GM12878 (cell line): ENCODE results near the gene DCDC2C. TPM values are rescaled to one million over a fixed set of nuclear protein-coding genes. Genes with fewer than 3 reads are reported as not detected.

Experiments
- ATAC-seq: fragments of 200-7000 bp; cut with Tn5 transposase; 3 replicates; pipeline ENCODE4 v1.9.1; 2020; ENCODE audit warnings: mild to moderate bottlenecking, moderate library complexity
- BruUV-seq: library from RNA; stranded (reverse); fragments of 400-500 nt; replicated peaks from 2 replicates; lab custom pipeline; 2021; lab: Mats Ljungman, UMichigan
- CTCF ChIA-PET: fragments of 300-600 bp; sonication (Branson Sonifier 250); formaldehyde crosslinking; extraction: SDS; loops from one replicate; lab custom pipeline; 2021; ENCODE audit warnings: inconsistent platforms; lab: Yijun Ruan, JAX
- POLR2A ChIA-PET: fragments of 350-600 bp; formaldehyde crosslinking; extraction: SDS; loops from one replicate; lab custom pipeline; 2021; ENCODE audit warnings: inconsistent platforms; lab: Charles Lee
- RAD21 ChIA-PET: fragments of 300-600 bp; sonication (Branson Sonifier 250); formaldehyde crosslinking; loops from one replicate; lab custom pipeline; 2023; ENCODE audit warnings: antibody characterized with exemption; ENCODE audit not compliant: unreplicated experiment; lab: Charles Lee
- SMC1A ChIA-PET: fragments of 300-600 bp; sonication (Branson Sonifier 250); formaldehyde crosslinking; loops from one replicate; lab custom pipeline; 2023; ENCODE audit not compliant: unreplicated experiment, uncharacterized antibody; lab: Charles Lee
- DNase-seq: peaks from one replicate; pipeline ENCODE4 v3.0.0-alpha.2; 2011; ENCODE audit warnings: low read depth, low spot score
- FAIRE-seq: peaks from 3 replicates; lab custom pipeline; 2011; peaks lifted over from hg19 to GRCh38; lab: Jason Lieb, UNC
- H2AFZ ChIP-seq: 2 replicates; pipeline ENCODE4 v1.6.0; 2011; ENCODE audit warnings: low read depth, low read length, control low read depth; ENCODE audit not compliant: control insufficient read depth
- H3K27ac ChIP-seq: 2 replicates; pipeline ENCODE4 v1.5.1; 2011; ENCODE audit warnings: control low read depth; ENCODE audit not compliant: control insufficient read depth, insufficient read depth
- H3K27me3 ChIP-seq, 2 experiments: replicated peaks in 1 of 2; 2 replicates each; pipeline versions ENCODE4 v1.6.0 to v1.6.1; 2011; ENCODE audit warnings: low read length in 1 of 2; ENCODE audit not compliant: control insufficient read depth in 2 of 2, insufficient read depth in 2 of 2
- H3K36me3 ChIP-seq, 2 experiments: 2 replicates each; pipeline ENCODE4 v1.5.1; 2011; ENCODE audit warnings: low read length in 1 of 2; ENCODE audit not compliant: control insufficient read depth in 2 of 2, insufficient read depth in 2 of 2
- H3K4me1 ChIP-seq: 2 replicates; pipeline ENCODE4 v1.6.1; 2011; ENCODE audit warnings: mild to moderate bottlenecking, low read length, moderate library complexity, mixed read lengths; ENCODE audit not compliant: control insufficient read depth, insufficient read depth
- H3K4me2 ChIP-seq: 2 replicates; pipeline ENCODE4 v1.6.0; 2011; ENCODE audit warnings: control low read depth; ENCODE audit not compliant: control insufficient read depth, insufficient read depth
- H3K4me3 ChIP-seq: fragments of 200-600 bp; sonication (generic); 2 replicates; pipeline ENCODE4 v1.5.1; 2016
- H3K79me2 ChIP-seq: 2 replicates; pipeline ENCODE4 v1.6.0; 2011; ENCODE audit warnings: low read length; ENCODE audit not compliant: control insufficient read depth, insufficient read depth
- H3K9ac ChIP-seq: 2 replicates; pipeline ENCODE4 v1.8.0; 2011; ENCODE audit warnings: low read length, control low read depth, mixed read lengths; ENCODE audit not compliant: control insufficient read depth, insufficient read depth
- H3K9me3 ChIP-seq: replicated peaks from 3 replicates; pipeline ENCODE4 v1.5.1; 2011; ENCODE audit warnings: mild to moderate bottlenecking, low read length; ENCODE audit not compliant: control insufficient read depth, insufficient read depth
- H4K20me1 ChIP-seq: 2 replicates; pipeline ENCODE4 v1.6.0; 2011; ENCODE audit not compliant: control insufficient read depth, insufficient read depth
- ASH2L ChIP-seq: fragments of 300-600, 200-600 bp; sonication (generic); IDR thresholded peaks from 2 replicates; pipeline ENCODE4 v1.6.1; 2017; ENCODE audit warnings: low read depth, mild to moderate bottlenecking, borderline replicate concordance
- BCL11A ChIP-seq: IDR thresholded peaks from 2 replicates; pipeline ENCODE4 v1.6.1; 2011; ENCODE audit warnings: low read depth, low read length
- ESRRA ChIP-seq: IDR thresholded peaks from 2 replicates; pipeline ENCODE4 v1.6.1; 2012; ENCODE audit warnings: mild to moderate bottlenecking, low read length, improper control_type of control experiment
- EZH2 ChIP-seq: IDR thresholded peaks from 2 replicates; pipeline ENCODE4 v1.6.1; 2012; ENCODE audit warnings: low read depth, mild to moderate bottlenecking, control low read depth, inconsistent platforms, low read length, borderline replicate concordance; ENCODE audit not compliant: control insufficient read depth
- HDGF ChIP-seq: fragments of 450-650 bp; IDR thresholded peaks from 2 replicates; pipeline ENCODE4 v1.6.1; 2016; ENCODE audit warnings: antibody characterized with exemption
- LARP7 ChIP-seq: fragments of 450-650 bp; IDR thresholded peaks from 2 replicates; pipeline ENCODE4 v1.6.1; 2017; ENCODE audit warnings: mild to moderate bottlenecking
- MTA3 ChIP-seq: IDR thresholded peaks from 2 replicates; pipeline ENCODE4 v1.6.1; 2012; ENCODE audit warnings: low read length, inconsistent platforms, borderline replicate concordance
- NKRF ChIP-seq: fragments of 450-650 bp; conservative IDR thresholded peaks from 2 replicates; pipeline ENCODE4 v1.6.1; 2017; ENCODE audit warnings: mild to moderate bottlenecking, moderate library complexity
- NR2C1 ChIP-seq: fragments of 450-650 bp; IDR thresholded peaks from 2 replicates; pipeline ENCODE4 v1.6.1; 2017; ENCODE audit warnings: antibody characterized with exemption, mild to moderate bottlenecking, moderate library complexity
- PML ChIP-seq: IDR thresholded peaks from 2 replicates; pipeline ENCODE4 v1.6.1; 2012; ENCODE audit warnings: low read length, inconsistent platforms
- SUPT20H ChIP-seq: IDR thresholded peaks from 2 replicates; pipeline ENCODE4 v1.6.1; 2011; ENCODE audit warnings: low read depth, mild to moderate bottlenecking, low read length, moderate library complexity, borderline replicate concordance; ENCODE audit not compliant: control insufficient read depth
- ZBTB33 ChIP-seq: fragments of 450-650 bp; IDR thresholded peaks from 2 replicates; pipeline ENCODE4 v1.6.1; 2017; ENCODE audit warnings: mild to moderate bottlenecking
- ZNF24 ChIP-seq: fragments of 450-650 bp; IDR thresholded peaks from 2 replicates; pipeline ENCODE4 v1.6.1; 2017; ENCODE audit warnings: antibody characterized with exemption, mild to moderate bottlenecking
- ZNF274 ChIP-seq: IDR thresholded peaks from one replicate; pipeline ENCODE4 v1.8.0; 2011; ENCODE audit not compliant: insufficient read length, insufficient read depth
- ZNF384 ChIP-seq: IDR thresholded peaks from 2 replicates; pipeline ENCODE4 v1.6.1; 2012; ENCODE audit warnings: low read depth, mild to moderate bottlenecking, low read length, improper control_type of control experiment, borderline replicate concordance
- ZNF592 ChIP-seq: fragments of 450-650 bp; IDR thresholded peaks from 2 replicates; pipeline ENCODE4 v1.6.1; 2017; ENCODE audit warnings: mild to moderate bottlenecking, moderate library complexity
- WGBS: methylation state at CpG from one replicate; pipeline ENCODE4 v1.1.6; 2016; ENCODE audit warnings: low lambda C conversion rate; ENCODE audit not compliant: insufficient replicate concordance, insufficient coverage; ENCODE audit errors: missing lambda C conversion rate; 5-methylcytosine and 5-hydroxymethylcytosine counted together
- in situ Hi-C: fragments of 300-500 bp; cut with MboI; formaldehyde crosslinking; loops from 9 replicates; pipeline ENCODE4 v1.14.3; 2018; ENCODE audit warnings: mixed read lengths
- intact Hi-C: fragments of 100-400 bp; cut with micrococcal nuclease; formaldehyde crosslinking; loops from one replicate; pipeline ENCODE4 v1.14.2; 2022; ENCODE audit not compliant: unreplicated experiment
- polyA plus RNA-seq, 11 experiments: library from polyadenylated mRNA; depleted of rRNA in 4 of 11; unstranded in 6 of 11; stranded (reverse) in 5 of 11; fragments of >200 nt; fragmentation: Nextera tagmentation in 4 of 11; fragmentation: Illumina TruSeq in 1 of 11; extraction: Ambion mirVana in 4 of 11; extraction: Trizol in 1 of 11; gene quantifications; 1 replicate in 1 of 11; 2 replicates in 10 of 11; pipeline versions ENCODE4 v1.2.1 to v1.2.3, GENCODE V29; 2011 to 2016; ENCODE audit warnings: inconsistent platforms in 2 of 11, missing spikeins in 2 of 11, low read depth in 1 of 11
- total RNA-seq, 4 experiments: library from RNA; depleted of rRNA in 3 of 4; stranded (reverse); fragments of >200 nt in 3 of 4; fragmentation: Illumina TruSeq in 1 of 4; extraction: Trizol in 1 of 4; gene quantifications; 2 replicates each; pipeline versions ENCODE4 v1.2.1 to v1.2.3, GENCODE V29; 2013 to 2021

DCDC2C gene
- total and polyA plus RNA-seq, 10 of the 15 experiments (the other 5 are each of a cell fraction or from before 2014, with no cell fraction given): not detected

GRCh38 chr2:3659447-3660432 is 43.6 kb upstream of the DCDC2C start:
- RAD21 ChIA-PET: no interaction called here
- POLR2A ChIA-PET: no interaction called here
- DNase-seq (no peak), FAIRE-seq (no peak), ATAC-seq (no peak)
- SMC1A ChIA-PET: no interaction called here
- peaks cover 3% of the 10 kb centered on the region; the same call in 2 of the 3 replicates for H3K9me3 ChIP-seq
- CTCF ChIA-PET: interaction anchor here (0.6 kb wide), 1 partner anchor 8 kb away, joined by 3 read pairs; no protein-coding TSS in a partner anchor
- no peaks in the 10 kb centered on the region for H4K20me1 ChIP-seq
- intact Hi-C loops (loop anchor here (10.0 kb wide), 1 partner anchor 435 kb away; no protein-coding TSS in a partner anchor), in situ Hi-C loops (no loop called here)
- peak overlapping the region; percentile 10; the same call in 1 of the 2 replicates for H2AFZ ChIP-seq
- no peak overlapping the region for H3K27ac ChIP-seq
- WGBS: 31% methylated on average over 26 of the region's 26 CpGs
- no peaks in the 10 kb centered on the region for H3K79me2 ChIP-seq
- H3K36me3 ChIP-seq: no peaks in the 10 kb centered on the region
- H3K27me3 ChIP-seq: no peaks in the 10 kb centered on the region
- H3K4me1 ChIP-seq: peaks cover 15% of the 10 kb centered on the region
- no peak overlapping the region for H3K4me2 ChIP-seq
- no TSS peak for BruUV-seq
- H3K9ac ChIP-seq: no peak overlapping the region
- H3K4me3 ChIP-seq: no peak overlapping the region
- TF ChIP-seq NKRF (no peak), NR2C1 (no peak), BCL11A (no peak), MTA3 (no peak), ESRRA (no peak), ZBTB33 (no peak), PML (no peak), ZNF274 (no peak), HDGF (no peak), SUPT20H (no peak), EZH2 (no peak), LARP7 (no peak), ZNF384 (no peak), ASH2L (no peak), ZNF24 (no peak), ZNF592 (no peak)
